Measurements from ENCODE around the gene ZP2. TPM values are rescaled to one million over a fixed set of nuclear protein-coding genes. Genes with fewer than 3 reads are reported as not detected.

ZP2 gene
- total and polyA plus RNA-seq, 3 donors from 2014 or later = 0.18 to 0.31 TPM; not detected in 1

- intact Hi-C loops (cut with DNase I; ENCODE audit: low total_unique reads) = no loop called here
- Histone ChIP-seq H3K4me3 (no peak within 1 kb of the TSS), H3K27ac (no peak within 1 kb of the TSS), H3K27me3 (no peaks in the 10 kb centered on the region), H3K36me3 (ENCODE audit: low read depth, missing control alignments) (no peaks in the 10 kb centered on the region), H3K4me1 (no peaks in the 10 kb centered on the region), H3K9me3 (no peaks in the 10 kb centered on the region)
- TF ChIP-seq POLR2A (IDR thresholded peaks at IDR 0.05) (no peak), CTCF (IDR thresholded peaks at IDR 0.05) (no peak)
- DNase-seq = no peak
- WGBS, 2 donors = 76 to 81% methylated on average over 11 of the region's 11 CpGs
These were observed 22.3 kb upstream of the ZP2 start, which contains the start of gene ANKS4B for GRCh38 chr16:21233521-21234150. Gene ANKS4B (plus strand): TSS chr16:21233699. CDS start chr16:21233738, 39 bp downstream.

- Histone ChIP-seq H3K9me3 (no peaks in the 10 kb centered on the region), H3K27me3 (no peaks in the 10 kb centered on the region), H3K27ac (no peak overlapping the region), H3K36me3 (ENCODE audit: low read depth, missing control alignments) (no peaks in the 10 kb centered on the region), H3K4me3 (no peak overlapping the region), H3K4me1 (no peaks in the 10 kb centered on the region)
- no peak for DNase-seq
- intact Hi-C loops (cut with DNase I; ENCODE audit: low total_unique reads) = no loop called here
- WGBS, 2 donors = 93% methylated on average over 1 of the region's 1 CpG
- TF ChIP-seq POLR2A (IDR thresholded peaks at IDR 0.05) = no peak
- no peak for TF ChIP-seq CTCF (IDR thresholded peaks at IDR 0.05)
These were observed 21.7 kb upstream of the ZP2 start for GRCh38 chr16:21233045-21233520.

- Histone ChIP-seq H3K27me3 (no peaks in the 10 kb centered on the region), H3K27ac (no peak overlapping the region), H3K4me1 (peaks cover 4% of the 10 kb centered on the region), H3K9me3 (no peaks in the 10 kb centered on the region), H3K36me3 (ENCODE audit: low read depth, missing control alignments) (no peaks in the 10 kb centered on the region), H3K4me3 (no peak overlapping the region)
- intact Hi-C loops (cut with DNase I; ENCODE audit: low total_unique reads) = no loop called here
- TF ChIP-seq CTCF (IDR thresholded peaks at IDR 0.05) (no peak), POLR2A (IDR thresholded peaks at IDR 0.05) (no peak)
- 59 to 60% methylated on average over 2 of the region's 2 CpGs for WGBS, 2 donors
- DNase-seq = no peak
These were observed 17.0 kb upstream of the ZP2 start for GRCh38 chr16:21228361-21228872.

GRCh38 chr16:21227866-21228265 lies 16.5 kb upstream of the ZP2 start:
- DNase-seq = no peak
- H3K4me3 ChIP-seq = no peak overlapping the region
- intact Hi-C loops (cut with DNase I; ENCODE audit: low total_unique reads) = no loop called here
- peaks cover 4% of the 10 kb centered on the region for H3K4me1 ChIP-seq
- H3K36me3 ChIP-seq (ENCODE audit: low read depth, missing control alignments) = no peaks in the 10 kb centered on the region
- no peaks in the 10 kb centered on the region for H3K27me3 ChIP-seq
- no peak for TF ChIP-seq CTCF (IDR thresholded peaks at IDR 0.05)
- TF ChIP-seq POLR2A (IDR thresholded peaks at IDR 0.05) = no peak
- H3K9me3 ChIP-seq = no peaks in the 10 kb centered on the region
- H3K27ac ChIP-seq = no peak overlapping the region

- no peaks in the 10 kb centered on the region for H3K27me3 ChIP-seq
- no peak overlapping the region for H3K27ac ChIP-seq
- H3K36me3 ChIP-seq (ENCODE audit: low read depth, missing control alignments) = no peaks in the 10 kb centered on the region
- H3K4me1 ChIP-seq = peaks cover 4% of the 10 kb centered on the region
- no peak for TF ChIP-seq POLR2A (IDR thresholded peaks at IDR 0.05)
- TF ChIP-seq CTCF (IDR thresholded peaks at IDR 0.05) = no peak
- no peak for DNase-seq
- intact Hi-C loops (cut with DNase I; ENCODE audit: low total_unique reads) = no loop called here
- H3K4me3 ChIP-seq = no peak overlapping the region
- H3K9me3 ChIP-seq = no peaks in the 10 kb centered on the region
These were observed 15.4 kb upstream of the ZP2 start for GRCh38 chr16:21226749-21227148.

Measured in testis (tissue), 3 donors.